Stimulated activated naive CD8-positive, alpha-beta T cell treated with anti-CD3 and anti-CD28 coated beads, Interleukin-15, amount 100 ng/mL, for 72 hours (primary cell): ENCODE data around the gene EXOC7.

Experiments
- ATAC-seq: fragments of 150-1000 bp; cut with Tn5 transposase; 2 replicates; pipeline ENCODE4 v1.10.0; 2021; ENCODE audit warnings: mild to moderate bottlenecking, moderate library complexity
- DNase-seq, 2 donors: peaks; one replicate each; pipeline ENCODE4 v3.0.0; 2021 to 2022
- H3K27ac Mint-ChIP-seq, 2 donors: one replicate each; pipeline ENCODE4 v1.8.0; 2022; ENCODE audit warnings: mild to moderate bottlenecking in 2 of 2, mixed read lengths in 2 of 2, moderate library complexity in 2 of 2
- H3K27me3 Mint-ChIP-seq: one replicate; pipeline ENCODE4 v1.8.0; 2022; ENCODE audit warnings: mixed read lengths
- H3K4me1 Mint-ChIP-seq: one replicate; pipeline ENCODE4 v1.8.0; 2022; ENCODE audit warnings: mild to moderate bottlenecking, mixed read lengths
- H3K4me3 Mint-ChIP-seq, 2 donors: one replicate each; pipeline ENCODE4 v1.8.0; 2022; ENCODE audit warnings: mild to moderate bottlenecking in 2 of 2, mixed read lengths in 2 of 2, moderate library complexity in 1 of 2
- H3K9me3 Mint-ChIP-seq, 2 donors: one replicate each; pipeline ENCODE4 v1.8.0; 2022; ENCODE audit warnings: mixed read lengths in 2 of 2

Gene EXOC7

GRCh38 chr17:76034428-76035350 lies 68.9 kb downstream of the EXOC7 start:
- Mint-ChIP-seq H3K9me3 (no peaks in the 10 kb centered on the region), H3K4me3 (no peak overlapping the region), H3K4me1 (peaks cover 28% of the 10 kb centered on the region), H3K27ac (no peak overlapping the region), H3K27me3 (no peaks in the 10 kb centered on the region)
- DNase-seq (no peak), ATAC-seq (no peak)

GRCh38 chr17:76033139-76033538 lies 70.4 kb downstream of the EXOC7 start:
- DNase-seq (no peak), ATAC-seq (no peak)
- Mint-ChIP-seq H3K4me1 (peaks cover 39% of the 10 kb centered on the region), H3K4me3 (no peak overlapping the region), H3K9me3 (no peaks in the 10 kb centered on the region), H3K27me3 (no peaks in the 10 kb centered on the region), H3K27ac (no peak overlapping the region)

GRCh38 chr17:76032780-76033108 lies 70.8 kb downstream of the EXOC7 start:
- Mint-ChIP-seq H3K27ac (no peak overlapping the region), H3K4me3 (no peak overlapping the region), H3K4me1 (peaks cover 39% of the 10 kb centered on the region), H3K9me3 (no peaks in the 10 kb centered on the region), H3K27me3 (no peaks in the 10 kb centered on the region)
- ATAC-seq: no peak
- no peak for DNase-seq

GRCh38 chr17:76032073-76032779 lies 71.4 kb downstream of the EXOC7 start:
- Mint-ChIP-seq H3K27me3 (no peaks in the 10 kb centered on the region), H3K27ac (no peak overlapping the region), H3K9me3 (no peaks in the 10 kb centered on the region), H3K4me1 (peaks cover 35% of the 10 kb centered on the region), H3K4me3 (no peak overlapping the region)
- ATAC-seq: no peak
- DNase-seq: no peak
